HUDEP-2 (cell line): Measurements from ENCODE around the gene SPAG5.

Experiments used
- DNase-seq, 76 experiments: peaks; one replicate each; lab custom pipeline; 2025; ENCODE audit not compliant: unreplicated experiment in 76 of 76; lab: John Stamatoyannopoulos, UW

Gene SPAG5

DNA sequence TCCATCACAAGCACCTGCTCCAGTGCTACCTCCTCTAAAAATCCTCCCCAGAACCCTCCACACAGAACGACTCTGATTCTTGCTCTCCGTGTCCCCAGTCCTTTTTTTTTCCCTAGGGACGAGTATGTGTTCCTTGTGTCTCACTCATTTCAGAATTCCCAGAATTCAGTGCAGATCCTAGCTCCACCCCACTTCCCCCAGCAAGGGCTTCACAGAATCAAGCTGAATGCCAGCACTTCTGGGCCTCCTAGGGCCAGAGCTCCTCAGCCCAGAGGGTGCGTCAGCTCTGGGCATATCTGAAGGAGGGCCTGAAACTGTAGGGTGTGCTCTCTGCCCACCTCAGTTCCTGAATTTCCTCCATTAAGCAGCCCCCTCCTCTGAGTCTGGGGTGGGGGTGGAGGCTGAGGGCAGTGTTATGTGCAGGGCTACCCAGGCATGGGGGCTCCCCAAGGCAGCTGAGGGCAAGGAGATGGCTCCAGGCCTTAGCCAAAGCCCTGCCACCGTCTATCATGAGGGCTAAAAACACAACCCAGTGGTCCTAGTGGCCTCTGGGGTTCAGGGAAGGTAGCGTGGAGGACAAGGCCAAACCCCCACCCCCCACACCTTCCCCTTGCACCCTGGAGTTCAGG is 52.9 kb downstream of the SPAG5 start:
- no peak for DNase-seq

DNA sequence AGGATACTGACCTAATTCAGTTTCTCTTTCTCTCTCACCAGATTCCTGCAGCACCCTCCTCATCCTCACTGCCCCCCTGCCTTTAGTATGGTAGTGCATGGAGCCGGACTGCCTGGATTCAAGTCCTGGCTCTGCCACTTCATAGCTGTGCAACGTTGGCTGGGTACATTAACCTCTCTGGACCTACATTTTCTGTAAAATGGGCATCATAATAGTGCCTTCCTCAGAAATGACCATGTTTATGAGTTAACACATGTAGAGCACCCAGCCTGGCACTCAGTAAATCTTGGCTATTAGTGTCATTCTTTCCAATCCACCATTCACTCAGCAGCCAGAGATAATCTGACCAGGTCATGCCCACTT is 53.7 kb downstream of the SPAG5 start:
- DNase-seq, result no peak

GRCh38 chr17:28544402-28545140 is 54.3 kb downstream of the SPAG5 start:
- no peak for DNase-seq

DNA sequence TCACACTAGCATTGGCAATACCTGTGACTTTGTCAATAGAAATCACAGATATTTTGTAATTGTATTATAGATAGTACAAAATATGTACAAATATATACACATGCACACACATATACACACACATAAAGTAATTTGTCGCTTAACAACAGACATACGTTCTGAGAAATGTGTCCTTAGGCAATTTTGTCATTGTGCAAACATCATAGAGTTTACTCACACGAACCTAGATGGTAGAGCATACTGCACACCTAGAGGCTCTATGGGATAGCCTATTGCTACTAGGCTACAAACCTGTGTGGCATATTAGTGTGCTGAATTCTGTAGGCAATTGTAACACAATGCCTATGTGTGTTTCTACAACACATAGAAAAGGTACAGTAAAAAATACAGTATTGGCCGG is 57.4 kb downstream of the SPAG5 start:
- DNase-seq, result no peak

DNA sequence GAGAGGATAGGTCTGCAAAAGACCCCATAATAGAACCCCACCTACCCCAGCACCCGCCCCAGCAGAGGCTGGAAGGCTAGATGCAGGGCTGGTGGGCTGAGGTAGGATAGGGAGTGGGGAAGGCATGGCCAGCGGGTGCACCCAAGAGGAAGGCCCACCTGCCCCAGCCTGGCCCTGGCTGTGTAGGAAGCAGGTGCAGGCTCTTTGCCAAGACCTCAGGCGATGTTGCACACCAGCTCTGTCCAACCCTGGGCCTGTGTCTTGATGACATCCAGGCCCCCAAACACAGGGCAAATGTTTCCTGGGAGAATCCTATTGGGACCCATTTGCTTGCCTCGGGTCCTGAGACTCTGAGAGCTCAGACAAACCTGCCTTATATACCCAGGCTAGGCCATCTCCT is 58.6 kb downstream of the SPAG5 start:
- no peak for DNase-seq

DNA sequence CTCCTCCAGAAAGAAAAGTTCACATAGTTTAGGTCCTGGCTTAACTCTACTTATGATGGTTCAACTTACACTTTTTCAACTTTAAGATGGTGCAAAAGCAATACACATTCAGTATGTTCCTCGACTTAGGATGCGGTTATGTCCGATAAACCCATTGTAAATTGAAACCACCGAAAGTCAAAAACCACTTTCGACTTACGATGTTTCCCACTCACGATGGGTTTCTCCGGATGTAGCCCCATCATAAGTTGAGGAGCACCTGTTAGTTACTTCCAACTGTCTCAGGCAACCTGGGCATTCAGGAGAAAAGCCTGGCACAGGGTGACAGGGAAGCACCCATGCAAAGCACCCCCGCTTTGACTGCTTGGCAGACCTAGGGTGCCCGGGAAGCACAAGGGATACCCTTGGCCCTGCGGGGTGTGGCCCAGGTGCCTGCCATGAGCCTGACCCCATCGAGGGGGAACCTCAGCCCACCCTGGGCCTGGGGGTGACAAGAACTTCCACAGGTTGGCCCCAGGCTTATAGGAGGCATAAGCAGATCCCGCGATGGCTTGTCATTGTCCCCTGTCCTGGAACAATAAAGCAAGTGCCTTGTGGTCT is 60.4 kb downstream of the SPAG5 start:
- no peak for DNase-seq

DNA sequence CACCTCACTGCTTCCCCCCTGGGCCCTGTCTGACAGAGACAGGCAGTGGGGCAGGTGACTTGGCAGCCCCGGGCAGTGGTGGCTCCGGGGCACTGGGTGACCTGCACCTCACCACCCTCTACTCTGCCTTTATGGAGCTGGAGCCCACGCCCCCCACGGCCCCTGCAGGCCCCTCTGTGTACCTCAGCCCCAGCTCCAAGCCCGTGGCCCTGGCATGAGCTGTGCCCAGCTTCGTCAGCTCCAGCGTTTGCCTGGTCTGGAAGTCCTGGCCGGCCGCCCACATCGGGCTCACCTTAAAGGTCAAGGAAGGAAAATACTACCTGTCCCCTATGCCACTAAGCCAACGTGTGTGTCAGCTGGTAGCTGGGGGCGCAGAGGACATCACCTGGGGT is 61.6 kb downstream of the SPAG5 start:
- no peak for DNase-seq

GRCh38 chr17:28536532-28537218 is 62.1 kb downstream of the SPAG5 start:
- no peak for DNase-seq

DNA sequence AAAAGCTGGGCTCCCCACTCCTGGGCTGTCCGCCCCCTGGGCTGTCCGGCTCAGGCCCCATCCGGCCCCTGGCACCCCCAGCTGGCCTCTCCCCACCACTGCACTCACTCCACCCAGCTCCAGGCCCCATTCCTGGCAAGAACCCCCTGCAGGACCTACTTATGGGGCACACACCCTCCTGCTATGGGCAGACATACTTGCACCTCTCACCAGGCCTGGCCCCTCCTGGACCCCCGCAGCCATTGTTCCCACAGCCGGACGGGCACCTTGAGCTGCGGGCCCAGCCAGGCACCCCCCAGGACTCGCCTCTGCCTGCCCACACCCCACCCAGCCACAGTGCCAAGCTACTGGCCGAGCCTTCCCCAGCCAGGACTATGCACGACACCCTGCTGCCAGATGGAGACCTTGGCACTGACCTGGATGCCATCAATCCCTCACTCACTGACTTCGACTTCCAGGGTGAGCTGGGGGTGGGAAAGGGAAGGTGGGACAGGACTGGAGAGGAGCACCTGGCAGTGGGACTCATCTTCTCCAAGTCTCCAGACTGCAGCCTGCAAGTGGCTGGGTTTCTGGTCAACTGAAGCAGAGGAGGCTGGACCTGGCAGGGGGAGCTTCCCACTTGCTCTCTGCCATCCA is 64.0 kb downstream of the SPAG5 start:
- no peak for DNase-seq

DNA sequence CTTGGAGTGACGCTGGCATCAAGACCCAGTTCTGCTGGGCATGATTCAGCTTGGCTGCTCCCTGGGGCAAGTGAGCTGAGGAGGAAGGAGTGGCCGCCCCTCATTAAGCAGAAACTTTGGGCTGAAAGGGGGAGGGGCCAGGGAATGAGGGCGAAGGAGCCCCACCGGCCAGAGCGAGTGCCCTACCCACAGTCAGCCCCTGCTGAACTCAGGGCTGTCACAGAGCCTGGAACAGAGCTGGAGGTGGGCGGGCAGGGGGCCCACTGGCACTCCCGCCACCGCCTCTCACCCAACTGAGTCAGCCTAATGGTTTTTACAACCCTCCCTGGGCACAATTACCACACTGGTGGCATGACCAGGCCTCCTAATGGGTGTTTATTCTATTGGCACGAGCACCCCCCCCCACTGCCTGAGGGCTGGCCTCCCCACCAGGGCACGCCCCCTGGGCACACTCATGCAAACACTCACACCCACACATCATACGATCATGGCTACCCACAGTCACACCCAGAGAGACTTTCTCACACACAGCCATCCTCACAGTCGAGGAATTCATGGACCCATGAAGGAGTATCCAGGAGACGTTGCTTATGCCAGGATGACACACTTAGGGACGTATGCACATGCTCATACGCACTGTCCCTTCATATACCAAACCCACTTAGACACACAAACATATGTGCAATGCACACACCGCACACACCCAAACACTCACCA is 65.6 kb downstream of the SPAG5 start:
- no peak for DNase-seq

DNA sequence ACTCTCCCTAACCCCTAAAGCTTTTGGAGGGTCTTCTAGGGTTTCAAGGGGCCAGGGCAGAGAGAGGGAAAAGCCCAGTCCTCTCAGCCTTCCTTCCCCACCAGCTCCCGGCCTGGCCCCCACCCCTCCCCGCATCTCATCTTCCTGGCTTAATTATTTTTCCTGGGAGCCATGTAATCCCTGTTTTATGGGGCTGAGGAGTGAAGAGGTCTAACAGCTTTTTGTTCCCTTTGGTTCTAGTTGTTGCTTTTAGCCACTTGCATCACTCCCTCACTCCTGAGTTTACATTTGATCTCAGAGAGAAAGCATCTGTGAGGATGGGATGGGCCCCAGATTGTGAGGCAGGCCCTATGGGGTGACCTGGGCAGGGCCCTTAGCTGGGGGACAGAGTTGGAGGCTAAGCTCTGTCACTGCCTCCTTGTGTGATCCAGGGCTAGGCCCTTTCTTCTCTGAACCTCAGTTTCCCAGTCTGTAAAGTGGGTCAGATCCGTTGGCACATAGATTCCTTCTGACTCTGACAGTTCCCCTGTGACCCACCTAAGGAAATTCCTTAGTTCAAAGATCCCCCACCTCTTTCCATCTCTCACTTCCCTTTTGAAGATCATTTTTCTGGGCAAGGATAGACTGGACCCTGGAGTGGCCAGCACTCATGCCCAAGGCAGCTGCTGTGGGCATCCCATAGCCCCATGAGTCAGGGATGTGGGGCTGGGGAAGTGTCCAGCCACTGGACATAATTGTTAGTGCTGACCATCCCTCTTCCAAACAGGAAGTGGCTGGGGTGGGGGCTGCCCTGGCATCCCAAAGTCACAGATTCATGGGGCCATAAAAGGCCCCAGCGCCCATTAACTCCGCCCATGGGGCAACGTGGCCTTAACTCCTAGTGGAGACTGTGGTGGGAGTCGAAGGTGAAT is 66.5 kb downstream of the SPAG5 start:
- DNase-seq, result no peak

DNA sequence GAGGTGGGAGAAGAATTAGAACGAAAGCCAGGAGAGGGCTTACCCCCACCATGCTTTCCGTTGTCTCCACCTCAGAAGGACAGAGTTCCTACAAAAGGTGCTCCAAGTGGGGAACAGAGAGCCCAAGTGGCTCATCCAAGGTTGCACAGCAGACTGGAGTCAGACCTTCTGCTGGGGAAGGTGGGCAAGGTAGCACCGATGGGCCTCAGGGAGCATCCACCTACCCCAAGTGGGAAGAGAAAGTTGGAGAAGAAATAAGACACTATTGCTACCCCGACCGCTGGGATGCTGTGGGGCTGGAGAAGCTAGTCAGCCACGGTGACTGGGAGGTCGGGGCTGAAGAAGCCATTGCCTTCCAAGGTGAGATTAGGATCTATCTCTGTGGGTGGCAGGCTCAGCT is 67.9 kb downstream of the SPAG5 start:
- no peak for DNase-seq

DNA sequence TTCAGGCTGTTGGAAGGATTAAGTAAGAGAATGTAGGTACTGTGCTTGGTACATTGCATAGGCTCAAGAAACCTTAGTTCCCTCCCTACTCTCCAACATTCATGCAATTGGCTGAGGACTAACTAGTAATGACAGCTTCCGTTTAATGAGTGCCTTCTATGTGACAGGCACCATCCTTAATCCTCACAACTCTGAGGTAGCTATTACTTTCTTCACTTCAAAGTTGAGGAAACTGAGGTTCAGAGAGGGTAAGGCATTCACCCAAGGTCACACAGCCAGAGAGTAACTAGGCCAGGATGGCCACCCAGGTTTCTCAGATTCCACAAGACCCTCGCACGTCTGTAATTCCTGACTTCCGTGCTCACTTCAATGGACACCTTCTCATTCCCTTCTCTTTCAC is 68.6 kb downstream of the SPAG5 start:
- no peak for DNase-seq

- DNase-seq, result no peak
Observed at GRCh38 chr17:28529013-28529400, 69.8 kb downstream of the SPAG5 start.

GRCh38 chr17:28528327-28529012 is 70.4 kb downstream of the SPAG5 start:
- peak in 1 of 76 experiments; percentile 2 for DNase-seq

GRCh38 chr17:28527859-28528258 is 71.0 kb downstream of the SPAG5 start:
- DNase-seq, result peak in 1 of 76 experiments; percentile 36
